NCI-H748 (cell line): Measurements from ENCODE around the gene SEPTIN3.

Experiments
- DNase-seq: peaks from one replicate; lab custom pipeline; 2025; ENCODE audit not compliant: unreplicated experiment; lab: John Stamatoyannopoulos, UW

Gene SEPTIN3

GRCh38 chr22:41975299-41976069 is 6.2 kb downstream of the SEPTIN3 start:
- peak; percentile 21 for DNase-seq

GRCh38 chr22:41976070-41976901 is 7.0 kb downstream of the SEPTIN3 start:
- DNase-seq = peak; percentile 63

- DNase-seq = peak; percentile 67
These were observed 7.8 kb downstream of the SEPTIN3 start for GRCh38 chr22:41976961-41977566.

- no peak for DNase-seq
These were observed 9.5 kb downstream of the SEPTIN3 start for GRCh38 chr22:41978732-41979131.

- DNase-seq = no peak
These were observed 10.4 kb downstream of the SEPTIN3 start for GRCh38 chr22:41979423-41980250.

GRCh38 chr22:41982865-41983264 is 13.6 kb downstream of the SEPTIN3 start:
- no peak for DNase-seq

GRCh38 chr22:41983513-41984405 is 14.5 kb downstream of the SEPTIN3 start:
- no peak for DNase-seq

- no peak for DNase-seq
These were observed 18.0 kb downstream of the SEPTIN3 start for GRCh38 chr22:41987276-41987675.

- DNase-seq = no peak
These were observed 20.0 kb downstream of the SEPTIN3 start for GRCh38 chr22:41989246-41989645.

GRCh38 chr22:41991111-41991510 is 21.9 kb downstream of the SEPTIN3 start:
- no peak for DNase-seq

- DNase-seq = no peak
These were observed 23.3 kb downstream of the SEPTIN3 start for GRCh38 chr22:41992496-41992895.

- no peak for DNase-seq
These were observed 26.0 kb downstream of the SEPTIN3 start for GRCh38 chr22:41995211-41995610.

- no peak for DNase-seq
These were observed 27.6 kb downstream of the SEPTIN3 start for GRCh38 chr22:41996826-41997225.

- DNase-seq = peak; percentile 89
These were observed 29.4 kb downstream of the SEPTIN3 start, which contains the start of gene WBP2NL for GRCh38 chr22:41998361-41999261. WBP2NL (plus strand) TSS chr22:41998788; CDS start chr22:41998819, 31 bp downstream.

- no peak for DNase-seq
These were observed 31.2 kb downstream of the SEPTIN3 start for GRCh38 chr22:42000466-42000865.

GRCh38 chr22:42001121-42001520 is 31.9 kb downstream of the SEPTIN3 start:
- no peak for DNase-seq

GRCh38 chr22:42001706-42002105 is 32.5 kb downstream of the SEPTIN3 start:
- DNase-seq = no peak

- no peak for DNase-seq
These were observed 38.7 kb downstream of the SEPTIN3 start for GRCh38 chr22:42007922-42008321.

- no peak for DNase-seq
These were observed 41.5 kb downstream of the SEPTIN3 start for GRCh38 chr22:42010778-42011177.
